Placental epithelial cell (primary cell): ENCODE data around the gene CFAP97D1. TPM values are rescaled to one million over a fixed set of nuclear protein-coding genes. Genes with fewer than 3 reads are reported as not detected.

ENCODE experiments used
- total RNA-seq: library from RNA; depleted of rRNA; stranded (reverse); fragments of >200 nt; gene quantifications from 2 replicates; pipeline ENCODE4 v1.2.3, GENCODE V29; 2012

Gene CFAP97D1
- total RNA-seq = not detected in 2 replicates

GRCh38 chr17:43780135-43780534 is at the start of gene CFAP97D1:
Gene CFAP97D1, plus strand, starts transcription at chr17:43780435. Its CDS starts 28 bp downstream, at chr17:43780463.

GRCh38 chr17:43758497-43759174 is 21.6 kb upstream of the CFAP97D1 start, which contains the start of gene SOST:
Gene SOST, minus strand, starts transcription at chr17:43758791. Its CDS starts 50 bp downstream, at chr17:43758741.

GRCh38 chr17:43778337-43779144 is 1.7 kb upstream of the CFAP97D1 start, which contains the start of gene DUSP3:
Gene DUSP3, minus strand, starts transcription at chr17:43778977. Its CDS starts 53 bp downstream, at chr17:43778924.

GRCh38 chr17:43832976-43833829 is 53.0 kb downstream of the CFAP97D1 start, which contains the start of gene MPP3:
Gene MPP3, minus strand, starts transcription at chr17:43833146. Its CDS starts 1,240 bp downstream, at chr17:43831906.

Other genes with a start within 250 kb of the CFAP97D1 start
- gene ETV4, start 234.1 kb upstream of the CFAP97D1 start, total RNA-seq = 0.39 and 2.6 TPM in 2 replicates
- gene MEOX1, start 118.5 kb upstream of the CFAP97D1 start, total RNA-seq = 0.65 TPM in 1 of 2 replicates, not detected in the other
- gene SOST, start 21.6 kb upstream of the CFAP97D1 start, total RNA-seq = not detected in 2 replicates
- gene DUSP3, start 1.5 kb upstream of the CFAP97D1 start, total RNA-seq = 38.5 and 58.7 TPM in 2 replicates
- gene MPP3, start 52.7 kb downstream of the CFAP97D1 start, total RNA-seq = 10.6 and 11.4 TPM in 2 replicates
- gene CD300LG, start 66.7 kb downstream of the CFAP97D1 start, total RNA-seq = not detected in 2 replicates
- gene MPP2, start 127.1 kb downstream of the CFAP97D1 start, total RNA-seq = 0.43 and 0.79 TPM in 2 replicates
- gene PPY, start 162.0 kb downstream of the CFAP97D1 start, total RNA-seq = not detected in 2 replicates
- gene PYY, start 173.5 kb downstream of the CFAP97D1 start, total RNA-seq = not detected in 2 replicates
- 2.4 and 2.5 TPM in 2 replicates for gene NAGS, start 224.2 kb downstream of the CFAP97D1 start, total RNA-seq
- 60.3 and 125 TPM in 2 replicates for gene TMEM101, start 234.5 kb downstream of the CFAP97D1 start, total RNA-seq